OCI-LY7 (cell line): ENCODE results near the gene CFAP74.

Source experiments
- EZH2phosphoT487 ChIP-seq: fragments of 200-600 bp; sonication (generic); IDR thresholded peaks from 2 replicates; pipeline ENCODE4 v1.6.1; 2018; ENCODE audit warnings: low read depth, borderline replicate concordance, mild to moderate bottlenecking, mixed run types, antibody characterized with exemption, low read length, moderate library complexity, mixed read lengths
- TF ChIP-seq, protein P1 (sequence below): fragments of 200-600 bp; sonication (generic); conservative IDR thresholded peaks from 2 replicates; pipeline ENCODE4 v1.5.1; 2014; ENCODE audit warnings: mild to moderate bottlenecking, antibody characterized with exemption, low read length, moderate library complexity, mixed read lengths

DNA sequence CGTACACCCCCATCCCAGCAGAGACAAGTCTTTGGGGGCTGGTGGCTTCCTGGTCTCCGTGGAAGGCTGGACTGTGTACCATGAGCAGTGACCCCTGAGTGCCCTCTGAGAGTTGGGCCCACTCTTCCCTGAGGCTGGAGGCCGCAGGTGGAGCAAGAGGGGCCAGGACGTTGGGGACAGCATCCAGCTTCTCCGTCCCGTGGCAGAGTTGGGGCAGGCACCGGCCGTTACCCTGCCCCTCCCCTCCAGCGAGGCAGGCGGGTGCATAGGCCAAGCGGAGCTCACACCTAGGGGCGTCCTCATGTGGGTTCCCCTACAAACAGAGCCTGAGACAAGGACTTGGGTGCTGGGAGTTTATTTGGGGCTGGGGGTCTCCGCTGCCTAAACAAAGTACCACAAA lies 29.6 kb upstream of the CFAP74 start:
- TF ChIP-seq, protein P1, sequence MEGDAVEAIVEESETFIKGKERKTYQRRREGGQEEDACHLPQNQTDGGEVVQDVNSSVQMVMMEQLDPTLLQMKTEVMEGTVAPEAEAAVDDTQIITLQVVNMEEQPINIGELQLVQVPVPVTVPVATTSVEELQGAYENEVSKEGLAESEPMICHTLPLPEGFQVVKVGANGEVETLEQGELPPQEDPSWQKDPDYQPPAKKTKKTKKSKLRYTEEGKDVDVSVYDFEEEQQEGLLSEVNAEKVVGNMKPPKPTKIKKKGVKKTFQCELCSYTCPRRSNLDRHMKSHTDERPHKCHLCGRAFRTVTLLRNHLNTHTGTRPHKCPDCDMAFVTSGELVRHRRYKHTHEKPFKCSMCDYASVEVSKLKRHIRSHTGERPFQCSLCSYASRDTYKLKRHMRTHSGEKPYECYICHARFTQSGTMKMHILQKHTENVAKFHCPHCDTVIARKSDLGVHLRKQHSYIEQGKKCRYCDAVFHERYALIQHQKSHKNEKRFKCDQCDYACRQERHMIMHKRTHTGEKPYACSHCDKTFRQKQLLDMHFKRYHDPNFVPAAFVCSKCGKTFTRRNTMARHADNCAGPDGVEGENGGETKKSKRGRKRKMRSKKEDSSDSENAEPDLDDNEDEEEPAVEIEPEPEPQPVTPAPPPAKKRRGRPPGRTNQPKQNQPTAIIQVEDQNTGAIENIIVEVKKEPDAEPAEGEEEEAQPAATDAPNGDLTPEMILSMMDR = no peak
- TF ChIP-seq EZH2phosphoT487 = no peak
